ENCODE results near the gene KITLG.

- TF ChIP-seq CTCF (IDR thresholded peaks at IDR 0.05) = no peak
- no peak for TF ChIP-seq POLR2A (IDR thresholded peaks at IDR 0.05)
Observed at GRCh38 chr12:88562151-88562550, 18.1 kb downstream of the KITLG start.

All from testis (tissue), 2 donors.